Activated CD4-positive, alpha-beta T cell treated with anti-CD3 and anti-CD28 coated beads, Interleukin-10, Interleukin-2, amounts not matched to agents 100 ng/mL and 50 ng/mL, durations not matched to agents 16 hours and 8 hours (primary cell): Measurements from ENCODE around the gene DNPH1.

Experiments
- DNase-seq: peaks from one replicate; pipeline ENCODE4 v3.0.0-alpha.2; 2020

DNPH1 gene

GRCh38 chr6:43211955-43212354 lies 17.3 kb downstream of the DNPH1 start:
- DNase-seq = no peak

- DNase-seq = no peak
These were observed 22.0 kb downstream of the DNPH1 start for GRCh38 chr6:43207286-43207685.

GRCh38 chr6:43205849-43206248 lies 23.4 kb downstream of the DNPH1 start:
- DNase-seq = no peak

- no peak for DNase-seq
These were observed 24.8 kb downstream of the DNPH1 start for GRCh38 chr6:43204271-43205105.

- no peak for DNase-seq
These were observed 25.6 kb downstream of the DNPH1 start for GRCh38 chr6:43203718-43204095.

- DNase-seq = no peak
These were observed 26.1 kb downstream of the DNPH1 start for GRCh38 chr6:43203029-43203717.

GRCh38 chr6:43202451-43202850 lies 26.8 kb downstream of the DNPH1 start:
- DNase-seq = no peak

GRCh38 chr6:43200541-43200940 lies 28.7 kb downstream of the DNPH1 start:
- DNase-seq = no peak

GRCh38 chr6:43199912-43200311 lies 29.4 kb downstream of the DNPH1 start:
- DNase-seq = no peak

- no peak for DNase-seq
These were observed 32.9 kb downstream of the DNPH1 start for GRCh38 chr6:43196337-43196736.

- no peak for DNase-seq
These were observed 35.4 kb downstream of the DNPH1 start for GRCh38 chr6:43193929-43194328.

GRCh38 chr6:43192911-43193310 lies 36.4 kb downstream of the DNPH1 start:
- DNase-seq = no peak

- no peak for DNase-seq
These were observed 39.4 kb downstream of the DNPH1 start for GRCh38 chr6:43189776-43190304.

- no peak for DNase-seq
These were observed 40.9 kb downstream of the DNPH1 start for GRCh38 chr6:43188426-43188825.

- DNase-seq = no peak
These were observed 41.5 kb downstream of the DNPH1 start for GRCh38 chr6:43187821-43188220.

GRCh38 chr6:43186706-43187105 lies 42.6 kb downstream of the DNPH1 start:
- no peak for DNase-seq

GRCh38 chr6:43186019-43186418 lies 43.3 kb downstream of the DNPH1 start:
- DNase-seq = no peak

GRCh38 chr6:43185391-43185985 lies 43.8 kb downstream of the DNPH1 start:
- peak; percentile 32 for DNase-seq

GRCh38 chr6:43184268-43184985 lies 44.9 kb downstream of the DNPH1 start:
- DNase-seq = no peak

- no peak for DNase-seq
These were observed 45.8 kb downstream of the DNPH1 start for GRCh38 chr6:43183441-43183840.

- peak; percentile 91 for DNase-seq
These were observed 47.1 kb downstream of the DNPH1 start, which contains the start of gene CUL9 for GRCh38 chr6:43181942-43182860. CUL9 (plus strand) TSS chr6:43182196; CDS start chr6:43184311, 2,115 bp downstream.

- no peak for DNase-seq
These were observed 47.7 kb downstream of the DNPH1 start for GRCh38 chr6:43181621-43181941.
